HL-60/S4 (cell line): ENCODE measurements around the gene DBNDD1.

Experiments used
- in situ Hi-C: fragments of 300-500 bp; cut with MboI; formaldehyde crosslinking; loops from 2 replicates; pipeline ENCODE4 v1.14.3; 2022; ENCODE audit warnings: low sequenced_read_pairs

Gene DBNDD1

DNA sequence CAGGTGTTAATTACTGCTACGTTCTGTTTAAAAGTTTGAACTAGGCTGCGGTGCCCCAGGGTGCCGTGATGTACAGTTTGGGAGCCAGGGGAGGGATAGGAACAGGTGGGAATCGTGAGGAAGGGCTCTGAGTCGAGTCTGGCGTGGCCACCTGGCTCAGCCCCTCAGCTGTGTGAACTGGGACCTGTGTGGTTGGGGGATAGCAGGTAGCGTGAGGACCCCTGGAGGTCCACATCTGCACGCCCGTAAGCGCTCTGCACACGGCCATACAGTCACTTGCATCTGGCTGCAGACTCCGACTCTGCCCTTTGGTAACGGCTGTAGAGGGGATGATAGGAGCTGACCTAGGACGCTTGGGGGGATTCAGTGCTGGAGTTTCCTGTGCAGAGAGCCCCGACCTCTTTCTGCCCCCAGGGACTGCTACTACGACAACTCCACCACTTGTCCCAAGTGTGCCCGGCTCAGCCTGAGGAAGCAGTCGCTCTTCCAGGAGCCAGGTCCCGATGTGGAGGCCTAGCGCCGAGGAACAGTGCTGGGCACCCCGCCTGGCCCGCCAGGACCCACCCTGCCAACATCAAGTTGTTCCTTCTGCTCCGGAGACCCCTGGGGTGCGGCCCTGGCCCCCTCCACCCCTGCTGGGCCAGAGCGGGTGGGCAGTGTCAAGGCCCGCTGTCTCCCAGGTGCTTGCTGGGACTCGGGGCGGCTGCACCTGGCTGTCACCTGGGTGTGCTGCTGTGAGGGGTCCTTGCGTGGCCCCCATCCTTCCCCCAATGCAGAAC, 53.6 kb downstream of the DBNDD1 start:
- in situ Hi-C loops = no loop called here

DNA sequence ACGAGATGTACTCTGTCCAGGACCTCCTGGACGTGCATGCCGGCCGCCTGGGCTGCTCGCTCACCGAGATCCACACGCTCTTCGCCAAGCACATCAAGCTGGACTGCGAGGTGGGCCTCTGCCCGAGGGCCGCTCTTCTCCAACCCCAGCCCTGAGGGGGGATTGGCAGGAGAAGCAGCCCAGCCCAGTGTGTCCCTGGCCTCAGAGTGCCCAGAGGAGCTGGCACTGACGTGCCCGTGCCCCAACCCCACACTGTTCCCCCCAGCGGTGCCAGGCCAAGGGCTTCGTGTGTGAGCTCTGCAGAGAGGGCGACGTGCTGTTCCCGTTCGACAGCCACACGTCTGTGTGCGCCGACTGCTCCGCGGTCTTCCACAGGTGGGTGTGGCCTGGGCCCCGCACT, 55.1 kb downstream of the DBNDD1 start:
- in situ Hi-C loops = no loop called here

- in situ Hi-C loops = no loop called here
Observed at GRCh38 chr16:89962754-89963498, 56.3 kb downstream of the DBNDD1 start.

DNA sequence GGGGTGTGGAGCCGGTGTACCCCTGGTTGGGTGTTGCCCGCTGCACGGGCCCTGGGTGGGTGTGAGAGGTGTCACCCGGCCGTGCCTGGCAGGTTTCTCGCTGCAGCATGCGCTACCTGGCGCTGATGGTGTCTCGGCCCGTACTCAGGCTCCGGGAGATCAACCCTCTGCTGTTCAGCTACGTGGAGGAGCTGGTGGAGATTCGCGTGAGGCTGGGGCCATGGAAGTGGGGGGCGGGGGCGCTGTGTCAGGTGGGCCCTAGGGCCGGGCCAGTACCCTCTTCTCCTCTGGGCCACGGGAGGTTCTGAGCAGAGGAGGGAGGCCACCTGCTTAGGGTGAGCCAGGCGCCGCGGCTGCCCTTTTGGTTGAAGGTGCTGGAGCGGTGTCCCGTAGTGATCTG, 57.3 kb downstream of the DBNDD1 start:
- in situ Hi-C loops = no loop called here

- in situ Hi-C loops = no loop called here
Observed at GRCh38 chr16:89960966-89961365, 58.3 kb downstream of the DBNDD1 start.

DNA sequence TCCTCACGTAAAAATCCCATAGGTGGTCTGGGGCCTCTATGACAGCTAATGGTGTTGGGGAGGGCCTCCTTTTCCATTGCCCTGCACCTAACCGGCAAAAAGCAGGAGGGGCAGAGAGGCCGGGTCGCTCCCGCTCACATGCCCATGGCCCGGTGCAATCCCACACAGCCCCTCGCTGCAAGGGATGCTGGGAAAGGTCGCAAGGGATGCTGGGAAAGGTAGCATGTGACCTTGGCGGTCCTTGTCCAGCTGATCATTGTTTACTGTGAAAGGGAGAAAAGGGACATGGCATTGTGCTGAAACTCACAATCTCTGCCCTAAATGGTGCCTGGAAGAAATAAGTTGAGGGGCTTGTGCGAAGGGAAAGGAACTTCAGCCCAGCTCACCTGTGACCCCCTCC, 60.7 kb downstream of the DBNDD1 start:
- in situ Hi-C loops = no loop called here

DNA sequence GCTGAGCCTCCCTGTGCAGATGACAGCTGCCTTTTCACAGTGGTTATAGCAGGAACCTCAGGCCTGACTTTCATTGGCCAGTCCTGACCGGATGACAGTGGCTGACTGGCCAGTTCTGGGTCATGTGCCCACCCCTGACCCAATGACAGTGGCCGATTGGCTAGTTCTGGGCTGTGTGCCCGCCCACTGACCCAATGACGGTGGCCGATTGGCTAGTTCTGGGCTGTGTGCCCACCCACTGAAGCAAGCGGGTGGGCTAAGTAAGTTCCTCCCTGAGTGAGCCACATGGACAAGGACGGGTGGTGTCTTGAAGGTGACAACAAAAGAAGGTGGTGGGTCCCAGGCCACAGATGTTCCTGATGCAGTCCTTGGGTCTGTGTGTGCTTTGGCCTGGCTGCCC, 61.2 kb downstream of the DBNDD1 start:
- in situ Hi-C loops = no loop called here

DNA sequence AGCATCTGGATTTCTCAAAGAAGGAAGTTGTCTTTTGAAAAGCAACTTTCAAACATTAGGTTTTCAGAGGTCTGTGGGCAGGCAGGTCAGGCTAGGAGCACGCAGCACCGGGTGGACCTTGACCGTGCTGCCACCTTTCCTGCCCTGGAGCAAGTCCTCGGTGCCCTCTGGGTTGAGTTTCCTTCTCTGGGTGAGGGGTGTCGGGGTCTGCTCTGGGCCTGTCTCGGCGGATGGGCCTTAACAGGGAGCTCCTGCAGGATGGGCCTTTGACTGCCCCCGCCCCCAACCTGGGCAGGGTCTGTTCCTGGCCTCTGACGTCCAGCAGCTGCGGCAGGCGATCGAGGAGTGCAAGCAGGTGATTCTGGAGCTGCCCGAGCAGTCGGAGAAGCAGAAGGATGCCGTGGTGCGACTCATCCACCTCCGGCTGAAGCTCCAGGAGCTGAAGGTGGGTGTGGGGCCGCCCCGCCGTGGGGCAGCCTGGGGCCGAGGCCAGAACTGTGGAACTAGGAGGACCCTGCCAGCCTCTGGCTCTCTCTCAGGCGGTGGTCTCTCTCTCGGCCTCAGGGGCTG, 62.0 kb downstream of the DBNDD1 start:
- in situ Hi-C loops = no loop called here

- in situ Hi-C loops = no loop called here
Observed at GRCh38 chr16:89956505-89957215, 62.6 kb downstream of the DBNDD1 start.

DNA sequence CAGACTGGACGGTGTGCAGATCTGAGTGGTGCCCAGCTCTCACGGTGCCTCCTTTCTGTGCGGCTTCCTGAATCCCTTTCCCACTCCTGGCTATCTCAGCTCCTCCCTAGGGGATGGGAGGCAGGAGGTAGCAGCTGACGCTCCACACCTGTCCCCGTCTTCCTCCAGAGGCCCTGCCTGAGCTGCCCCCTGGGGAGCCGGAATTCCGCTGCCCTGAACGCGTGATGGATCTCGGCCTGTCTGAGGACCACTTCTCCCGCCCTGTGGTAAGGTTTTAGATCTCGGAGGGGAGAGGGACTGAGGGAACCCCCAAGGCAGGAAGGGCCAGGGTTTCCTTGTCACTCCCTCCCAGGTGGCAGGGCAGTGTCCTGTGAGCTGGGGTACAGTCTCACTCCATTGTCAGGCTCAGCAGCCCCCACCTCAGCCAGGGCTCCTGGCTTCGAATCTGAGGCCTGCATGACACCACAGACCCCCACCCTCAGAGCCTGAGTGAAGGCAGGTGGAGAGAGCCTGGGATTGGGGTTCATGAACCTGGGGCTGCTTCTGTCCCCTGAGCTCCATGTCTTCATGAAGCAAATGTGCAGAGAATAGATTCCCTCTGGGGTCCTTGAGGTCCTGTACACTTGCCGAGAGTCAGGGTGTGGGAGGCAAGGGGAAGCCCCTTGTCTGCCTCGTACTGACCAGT, 64.1 kb downstream of the DBNDD1 start:
- in situ Hi-C loops = no loop called here
